NCI-H82 treated with DMSO at 0.1 percent for 48 hours (cell line): Measurements from ENCODE around the gene NEDD4L.

Experiments
- DNase-seq: peaks from one replicate; lab custom pipeline; 2025; ENCODE audit not compliant: unreplicated experiment; lab: John Stamatoyannopoulos, UW

NEDD4L gene

DNA sequence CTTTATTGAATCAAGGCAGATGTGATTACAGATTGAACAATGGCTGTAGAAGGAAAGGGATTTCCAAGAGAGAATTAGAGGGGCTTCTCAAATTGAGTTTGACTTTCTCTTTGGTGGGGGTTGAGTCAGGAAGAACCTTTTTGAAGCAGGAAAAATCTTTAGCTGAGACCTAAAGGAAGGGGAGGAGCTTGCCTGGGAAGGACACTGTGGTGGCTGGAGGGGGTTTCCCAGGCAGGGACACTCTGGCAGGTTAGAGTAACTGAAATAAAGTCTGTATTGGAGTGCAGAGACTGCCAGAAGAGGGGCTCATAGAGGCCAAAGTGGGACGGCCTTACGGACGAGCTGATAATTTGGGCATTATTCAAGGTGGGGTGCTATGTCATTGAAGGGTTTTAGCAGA is 69.3 kb downstream of the NEDD4L start:
- DNase-seq, result no peak

DNA sequence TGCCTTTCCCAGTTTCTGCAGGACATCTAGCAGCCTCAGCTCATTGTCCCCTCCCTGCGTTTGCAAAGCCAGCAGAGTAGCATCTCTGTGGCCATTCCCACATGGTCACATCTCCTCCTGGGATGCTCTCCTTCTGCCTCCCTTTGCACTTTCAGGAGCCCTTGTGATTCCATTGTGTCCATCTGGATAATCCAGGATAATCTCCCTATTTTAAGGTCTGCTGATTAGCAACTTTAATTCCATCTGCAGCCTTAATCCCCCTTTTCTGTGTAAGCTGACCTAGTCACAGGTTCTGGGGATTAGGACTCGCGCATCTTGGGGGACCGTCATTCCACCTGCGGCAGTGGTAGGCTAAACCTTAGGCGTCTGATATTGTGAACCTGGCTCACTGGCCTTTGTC is 70.7 kb downstream of the NEDD4L start:
- DNase-seq, result peak; percentile 96

DNA sequence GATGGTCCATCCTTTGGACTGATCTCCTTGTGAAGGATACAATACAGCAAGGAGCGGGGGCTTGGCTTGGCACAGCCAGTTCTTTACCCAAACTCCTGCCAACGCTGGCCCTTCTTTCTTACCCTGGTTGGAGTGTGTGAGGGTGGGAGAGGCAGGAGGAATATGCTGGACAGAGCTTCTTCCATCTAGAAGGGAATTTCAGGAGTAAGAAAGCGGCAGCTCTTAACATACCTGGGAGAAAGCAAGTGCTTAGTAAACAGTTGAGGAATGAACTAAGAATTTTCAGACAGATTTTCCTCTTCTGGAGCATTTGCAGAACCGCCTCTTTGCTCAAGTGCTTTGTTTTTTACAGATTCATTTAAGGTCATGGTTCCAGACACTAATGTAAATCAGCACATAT is 72.8 kb downstream of the NEDD4L start:
- no peak for DNase-seq

- DNase-seq, result no peak
Measured at GRCh38 chr18:58117786-58118403, 73.9 kb downstream of the NEDD4L start.

GRCh38 chr18:58118536-58118935 is 74.5 kb downstream of the NEDD4L start:
- DNase-seq, result no peak

GRCh38 chr18:58119819-58120218 is 75.8 kb downstream of the NEDD4L start:
- DNase-seq, result peak; percentile 84

DNA sequence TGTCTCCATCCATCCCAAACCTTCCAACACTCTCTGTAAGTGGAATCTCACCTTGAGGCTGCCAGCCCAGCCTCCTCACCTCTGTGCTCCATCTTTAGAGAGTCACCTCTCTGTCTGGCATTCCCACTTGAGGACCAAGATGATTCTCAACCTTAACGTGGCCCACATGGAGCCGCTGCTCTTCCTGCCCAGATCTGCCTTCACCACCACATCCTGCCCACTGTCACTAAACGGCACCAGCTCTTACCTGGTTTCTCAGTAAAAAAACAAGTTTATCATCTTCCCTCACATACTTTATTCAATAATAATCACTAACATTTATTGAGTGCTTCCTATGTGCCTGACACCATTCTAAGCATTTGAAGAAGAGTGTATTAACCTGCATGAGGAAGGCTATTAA is 80.4 kb downstream of the NEDD4L start:
- DNase-seq, result no peak

GRCh38 chr18:58125183-58125582 is 81.2 kb downstream of the NEDD4L start:
- no peak for DNase-seq

- no peak for DNase-seq
Measured at GRCh38 chr18:58125756-58126155, 81.7 kb downstream of the NEDD4L start.

DNA sequence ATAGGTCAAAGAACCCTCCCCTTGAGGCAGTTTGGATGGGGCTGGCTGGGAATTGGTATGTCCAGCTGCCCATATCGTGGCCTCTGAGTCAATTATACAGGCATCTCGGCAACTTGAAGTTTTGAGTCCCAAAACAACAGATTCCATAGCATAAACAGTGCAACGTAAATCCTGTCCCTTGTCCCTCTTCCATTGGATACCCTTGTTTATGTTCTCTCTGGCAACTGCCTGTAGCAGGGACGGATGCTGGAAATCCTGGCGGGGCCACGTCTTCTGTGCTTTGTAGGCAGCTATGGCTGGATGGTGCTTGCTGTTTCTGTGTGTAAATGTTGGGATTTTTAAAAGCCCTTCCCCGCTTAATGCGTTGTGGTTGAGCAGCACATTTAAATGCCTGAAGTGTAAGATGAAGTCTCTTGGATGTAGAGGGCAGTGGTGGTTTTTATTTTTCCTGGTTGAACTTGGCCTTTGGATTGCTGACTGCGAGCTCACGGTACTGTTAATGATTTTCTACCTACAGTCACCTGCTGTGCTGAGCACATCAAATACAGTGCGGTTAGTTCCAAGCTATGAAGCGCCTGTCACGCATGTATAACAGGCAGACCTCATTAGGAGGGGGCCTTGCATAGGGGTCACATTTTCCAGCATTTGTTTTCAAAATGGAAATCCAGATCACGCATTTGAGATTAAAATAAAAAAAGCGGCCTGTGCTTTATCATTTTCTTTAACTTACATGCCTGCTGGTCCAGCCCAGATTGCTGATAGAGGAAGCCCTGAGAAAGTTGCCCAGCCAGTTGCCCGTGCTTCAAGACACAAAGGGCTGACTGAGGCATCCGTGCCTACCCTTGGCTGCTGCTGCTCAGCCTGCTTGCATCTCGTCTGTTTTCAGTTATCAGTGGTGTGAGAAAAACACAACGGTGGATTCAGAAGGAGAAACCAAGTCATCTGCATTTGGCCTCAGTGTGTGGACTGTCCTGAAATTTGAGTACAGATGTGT is 84.7 kb downstream of the NEDD4L start:
- no peak for DNase-seq

DNA sequence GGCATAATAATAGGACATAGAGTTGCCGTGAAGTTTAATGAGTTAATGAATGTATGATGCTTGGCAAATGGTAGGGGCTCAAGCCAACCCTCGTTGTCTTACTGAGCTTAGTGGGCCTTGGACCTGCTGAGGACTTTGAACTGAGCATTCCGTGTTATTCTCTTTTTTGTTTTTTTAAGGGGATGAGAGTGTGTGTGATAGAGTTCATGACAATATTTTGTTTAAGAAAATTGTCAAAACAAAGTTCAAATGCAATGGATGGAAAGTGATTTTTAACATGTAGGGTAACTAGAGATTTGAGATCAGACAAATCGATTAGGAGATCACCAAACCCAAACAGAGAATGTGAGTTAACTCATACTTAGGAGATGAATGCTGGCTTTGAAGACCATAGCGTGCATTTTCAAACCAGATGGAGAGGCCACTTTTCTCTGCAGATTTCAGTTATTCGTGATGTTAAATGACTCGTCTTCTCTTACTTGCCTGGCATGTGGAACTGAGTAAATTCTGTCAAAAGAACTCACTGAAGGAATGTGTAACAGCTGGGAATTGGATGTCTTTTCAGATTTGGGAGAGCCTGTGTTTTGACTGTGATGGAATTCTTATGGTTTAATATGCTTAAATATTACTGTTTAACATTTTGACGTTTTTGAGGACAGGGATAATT is 88.7 kb downstream of the NEDD4L start:
- DNase-seq, result no peak

DNA sequence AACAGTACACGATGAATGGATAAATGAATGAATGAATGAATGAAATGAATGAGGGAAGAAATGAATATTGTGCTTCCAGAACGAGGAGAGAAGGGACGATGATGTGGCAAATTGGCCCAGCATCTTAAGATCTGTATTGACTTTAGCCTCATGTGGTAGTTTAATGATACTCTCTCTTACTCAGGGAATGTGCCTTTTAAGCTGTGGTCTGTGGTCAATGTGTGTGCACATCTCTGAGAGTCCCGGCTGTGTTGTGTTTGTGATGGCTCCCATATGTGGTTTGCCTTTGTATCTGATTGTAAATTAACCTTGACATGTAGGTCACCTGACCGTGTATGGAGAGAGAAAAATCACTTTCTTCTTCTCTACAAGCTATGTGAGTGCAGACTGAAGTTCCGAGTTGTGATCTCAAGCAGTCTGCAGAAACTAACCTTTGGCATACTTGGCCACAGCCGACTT is 91.2 kb downstream of the NEDD4L start:
- DNase-seq, result no peak

- DNase-seq, result peak; percentile 49
Measured at GRCh38 chr18:58135701-58136331, 91.8 kb downstream of the NEDD4L start.

DNA sequence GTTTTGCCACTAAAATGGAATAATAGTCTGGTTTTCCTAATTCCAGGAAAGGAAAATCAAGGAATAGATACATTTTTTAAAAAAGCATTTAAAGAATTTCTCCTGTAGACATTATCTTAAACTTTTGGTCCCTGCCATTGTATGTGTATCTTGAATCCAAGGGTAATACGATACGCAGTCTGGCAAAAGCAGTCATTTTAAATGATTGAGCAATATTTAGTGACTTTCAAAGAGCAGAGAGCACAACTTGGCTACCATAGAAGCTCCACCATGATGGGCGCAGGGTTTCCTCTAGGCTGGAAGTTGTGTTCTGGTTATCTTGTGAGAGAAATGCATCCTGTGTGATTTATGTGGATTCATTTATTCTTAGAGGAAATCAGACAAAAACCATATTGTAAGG is 92.9 kb downstream of the NEDD4L start:
- DNase-seq, result no peak

DNA sequence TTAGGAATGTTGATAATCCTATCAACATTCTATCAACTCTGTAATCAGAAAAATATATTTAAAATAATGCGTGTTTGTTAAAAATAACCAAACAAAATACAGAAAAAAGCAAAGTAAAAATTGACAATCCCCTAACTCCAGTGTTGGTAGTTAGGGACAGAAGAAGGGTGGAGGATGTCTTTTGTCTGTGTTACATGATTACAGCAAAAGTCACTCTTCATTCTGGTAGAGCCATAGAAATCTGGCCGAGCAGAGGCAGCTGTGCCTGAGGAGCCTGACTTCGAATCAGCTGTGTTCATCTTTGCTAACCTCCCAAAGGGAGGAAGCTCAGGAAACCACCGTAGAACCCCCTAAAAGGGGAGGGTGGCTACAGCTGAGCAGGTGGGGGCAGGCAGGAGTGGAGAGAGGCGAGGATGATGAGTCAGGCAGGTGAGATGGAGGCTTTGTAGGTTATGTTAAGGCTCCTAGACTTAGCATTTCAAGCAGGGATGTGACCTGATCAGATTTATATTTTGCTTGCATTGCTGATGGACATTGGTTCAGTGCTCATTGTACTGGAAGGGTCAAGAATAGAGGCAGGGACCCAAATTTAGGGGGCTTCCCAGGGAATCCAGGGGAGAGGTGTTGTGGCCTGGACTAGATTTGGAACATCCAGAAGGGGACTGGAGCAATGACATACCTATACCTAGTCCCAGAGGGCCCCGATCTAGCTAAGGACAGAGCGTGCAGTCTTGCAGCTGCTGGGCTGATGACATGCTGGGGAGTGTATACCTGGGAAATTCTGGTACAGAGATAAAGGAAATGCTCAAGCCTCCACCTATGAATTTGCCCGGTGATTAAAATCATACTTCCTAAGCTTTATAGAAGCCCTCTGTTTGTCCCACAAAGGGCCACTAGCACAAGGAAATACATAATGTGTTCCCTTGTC is 95.7 kb downstream of the NEDD4L start:
- no peak for DNase-seq

DNA sequence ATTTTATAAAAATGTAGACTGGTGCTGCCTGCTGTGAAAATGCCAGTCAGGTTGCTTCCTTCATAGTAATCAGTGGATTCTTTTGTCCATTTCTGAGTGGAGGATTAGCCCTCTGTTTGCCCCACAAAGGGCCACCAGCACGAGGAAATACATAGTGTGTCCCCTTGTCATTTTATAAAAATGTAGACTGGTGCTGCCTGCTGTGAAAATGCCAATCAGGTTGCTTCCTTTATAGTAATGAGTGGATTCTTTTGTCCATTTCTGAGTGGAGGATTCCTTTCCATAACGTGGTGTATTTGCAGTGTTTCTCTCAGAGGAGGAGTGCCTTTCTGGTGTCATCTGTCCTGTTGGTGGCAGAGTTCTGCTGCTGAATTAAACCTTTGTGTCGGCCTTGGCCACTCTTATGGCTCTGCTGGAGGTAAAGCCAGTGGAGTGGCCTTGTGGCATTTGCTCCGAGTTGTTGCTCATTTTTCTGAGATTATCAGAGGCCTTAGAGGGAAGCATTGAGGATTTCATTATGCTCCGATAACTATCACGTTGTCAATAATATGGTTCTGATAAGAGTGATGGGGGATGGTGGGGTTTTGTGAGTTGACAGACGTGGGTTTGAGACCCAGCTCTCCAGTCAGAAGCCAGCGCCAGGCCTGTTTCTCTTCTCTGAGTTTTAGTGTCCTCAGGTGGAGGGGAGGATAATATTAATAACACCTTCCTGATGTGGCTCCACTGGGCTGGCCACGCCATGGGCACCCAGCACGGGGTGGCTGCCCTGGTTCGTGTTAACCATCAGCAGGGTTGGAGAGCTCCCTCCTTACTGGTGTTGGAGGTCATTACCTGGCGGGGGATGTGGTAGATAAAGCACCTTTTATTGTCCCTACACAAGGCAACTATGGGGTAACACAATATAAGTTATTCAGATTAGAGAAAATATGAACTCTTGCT is 96.6 kb downstream of the NEDD4L start:
- no peak for DNase-seq

- no peak for DNase-seq
Measured at GRCh38 chr18:58143386-58143785, 99.4 kb downstream of the NEDD4L start.

GRCh38 chr18:58144106-58144505 is 100.1 kb downstream of the NEDD4L start:
- DNase-seq, result no peak

GRCh38 chr18:58144671-58145285 is 100.8 kb downstream of the NEDD4L start:
- no peak for DNase-seq
